Stimulated activated CD4-positive, alpha-beta T cell treated with anti-CD3 and anti-CD28 coated beads, Interleukin-15, amount 100 ng/mL, for 1 hour (primary cell): ENCODE data around the gene SPAG5.
"Not testable (repeated sequence)": the region's sequence is repeated elsewhere in the genome, so short reads cannot be mapped to it uniquely, and the experiment has no call there.

Experiments used
- DNase-seq, 2 donors: peaks; one replicate each; pipeline ENCODE4 v3.0.0-alpha.2; 2020; ENCODE audit warnings: low read depth in 1 of 2, low spot score in 1 of 2

The SPAG5 gene

GRCh38 chr17:28612936-28613872 lies 14.4 kb upstream of the SPAG5 start:
- no peak for DNase-seq

GRCh38 chr17:28612531-28612930 lies 13.7 kb upstream of the SPAG5 start:
- no peak for DNase-seq

- DNase-seq: no peak
These were observed 11.6 kb upstream of the SPAG5 start for GRCh38 chr17:28610376-28610775.

GRCh38 chr17:28604031-28604430 lies 5.2 kb upstream of the SPAG5 start:
- DNase-seq: not testable (repeated sequence)

- DNase-seq: peak; percentile 28 to 52
These were observed 723 bp upstream of the SPAG5 start for GRCh38 chr17:28599311-28600184.

- no peak for DNase-seq
These were observed 436 bp downstream of the SPAG5 start for GRCh38 chr17:28598389-28598788.

GRCh38 chr17:28597606-28598383 lies 1.0 kb downstream of the SPAG5 start:
- no peak for DNase-seq

GRCh38 chr17:28592260-28592659 lies 6.6 kb downstream of the SPAG5 start:
- no peak for DNase-seq

- DNase-seq: no peak
These were observed 13.0 kb downstream of the SPAG5 start for GRCh38 chr17:28585851-28586250.

- DNase-seq: no peak
These were observed 14.4 kb downstream of the SPAG5 start for GRCh38 chr17:28584434-28584833.

GRCh38 chr17:28582513-28582912 lies 16.3 kb downstream of the SPAG5 start:
- no peak for DNase-seq

GRCh38 chr17:28580959-28581358 lies 17.9 kb downstream of the SPAG5 start:
- DNase-seq: no peak

GRCh38 chr17:28579526-28579925 lies 19.3 kb downstream of the SPAG5 start:
- no peak for DNase-seq

GRCh38 chr17:28578246-28579195 lies 20.3 kb downstream of the SPAG5 start:
- no peak for DNase-seq

GRCh38 chr17:28577466-28577824 lies 21.4 kb downstream of the SPAG5 start:
- DNase-seq: no peak

- peak; percentile 97 to 99 for DNase-seq
These were observed 21.9 kb downstream of the SPAG5 start, which contains the start of gene ALDOC for GRCh38 chr17:28576758-28577465. Gene ALDOC (minus strand): TSS chr17:28576895. CDS start chr17:28575532, 1,363 bp downstream.

GRCh38 chr17:28576016-28576415 lies 22.8 kb downstream of the SPAG5 start:
- DNase-seq: not testable (repeated sequence)

GRCh38 chr17:28575126-28575795 lies 23.6 kb downstream of the SPAG5 start:
- DNase-seq: no peak

GRCh38 chr17:28574526-28574925 lies 24.3 kb downstream of the SPAG5 start:
- no peak for DNase-seq
